HG03571 (cell line): ENCODE results near the gene SETDB1.
"Not testable (repeated sequence)": the region's sequence is repeated elsewhere in the genome, so short reads cannot be mapped to it uniquely, and the experiment has no call there.

Experiments
- ATAC-seq: cut with Tn5 transposase; IDR thresholded peaks from one replicate; pipeline ENCODE4 v1.9.1; 2021; ENCODE audit not compliant: unreplicated experiment

The SETDB1 gene

DNA sequence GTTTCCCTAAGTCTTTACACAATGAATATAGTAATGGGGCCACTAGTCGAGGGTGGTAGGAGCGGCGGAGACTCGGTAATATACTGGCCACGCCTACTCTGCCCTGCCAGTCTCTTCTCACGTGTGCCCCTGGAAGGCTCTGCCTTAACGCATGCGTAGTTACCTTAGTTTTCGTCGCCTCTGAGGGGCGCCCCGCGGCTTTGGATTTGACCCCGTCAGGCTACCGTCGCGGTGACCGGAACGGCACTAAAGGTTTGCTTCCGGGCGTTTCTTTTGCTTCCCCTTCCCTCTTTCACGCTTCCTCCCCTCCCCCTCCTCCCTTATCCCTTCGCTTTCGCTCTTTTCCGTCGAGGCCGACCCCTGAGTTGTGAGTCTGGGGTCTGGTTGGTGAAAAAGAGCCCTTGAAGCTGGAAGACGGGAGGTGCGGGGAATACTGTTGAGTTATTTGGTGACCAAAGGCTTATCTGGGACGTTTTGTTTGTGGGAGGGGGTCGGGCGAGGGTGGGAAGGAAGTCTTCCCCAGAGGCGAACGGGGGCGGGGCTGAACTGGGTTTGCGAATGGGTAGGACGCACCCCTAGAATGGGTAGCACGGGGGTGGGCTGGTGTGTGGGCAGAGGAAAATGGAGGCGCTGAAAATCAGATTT is at the start of gene SETDB1:
Gene SETDB1, plus strand, starts transcription at position 267 of the 645 bp plus-strand sequence. CDS start 1,352 bp downstream, outside the sequence.
- peak; percentile 85 for ATAC-seq

DNA sequence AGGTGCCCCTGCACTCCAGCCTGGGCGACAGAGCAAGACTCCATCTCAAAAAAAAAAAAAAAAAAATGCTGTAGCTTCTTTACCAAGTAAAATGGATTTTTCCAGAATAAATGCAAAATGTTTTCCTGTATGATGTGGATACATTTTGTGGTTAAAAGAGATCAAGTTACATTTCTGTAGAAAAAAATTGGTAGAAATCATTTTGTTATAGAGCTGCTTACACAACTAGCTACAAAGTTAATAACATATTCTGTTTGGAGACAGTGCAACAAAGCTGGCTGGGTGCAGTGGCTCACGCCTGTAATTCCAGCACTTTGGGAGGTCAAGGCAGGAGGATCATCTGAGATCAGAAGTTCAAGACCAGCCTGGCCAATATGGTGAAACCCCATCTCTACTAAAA is 47.2 kb upstream of the SETDB1 start:
- not testable (repeated sequence) for ATAC-seq

DNA sequence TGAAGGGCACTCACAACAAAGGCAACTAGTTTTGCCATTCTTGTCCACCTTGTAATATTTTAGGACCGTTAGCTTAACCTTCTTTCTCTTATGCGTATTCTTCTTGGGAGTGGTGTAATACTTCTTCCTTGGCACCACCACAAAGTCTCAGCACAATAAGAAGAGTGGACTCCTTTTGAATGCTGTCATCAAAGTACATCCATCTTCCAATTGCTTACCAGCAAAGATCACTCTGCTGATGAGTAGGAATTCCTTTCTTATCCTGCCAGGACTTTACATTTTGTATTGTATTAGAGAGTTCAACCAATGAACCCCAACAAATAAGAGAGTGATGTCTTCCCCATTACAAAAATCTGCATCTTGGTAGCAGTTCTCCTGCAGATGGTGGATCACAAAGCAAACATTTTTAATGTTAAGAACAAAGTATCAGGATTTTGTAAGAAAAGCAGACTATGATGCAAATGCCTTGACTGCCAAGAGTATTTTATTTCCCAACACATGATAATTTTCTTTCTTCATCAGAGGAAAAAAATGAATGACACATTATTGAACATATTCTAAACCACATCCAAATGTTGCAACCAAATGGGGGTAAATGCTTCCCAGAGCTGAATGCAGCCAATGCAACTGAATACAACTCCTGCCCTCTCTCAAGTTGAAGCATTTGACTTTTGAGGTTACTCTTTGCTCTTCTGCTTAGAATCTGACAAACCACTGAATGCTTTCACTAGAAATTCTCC is 44.7 kb upstream of the SETDB1 start:
- ATAC-seq = no peak

DNA sequence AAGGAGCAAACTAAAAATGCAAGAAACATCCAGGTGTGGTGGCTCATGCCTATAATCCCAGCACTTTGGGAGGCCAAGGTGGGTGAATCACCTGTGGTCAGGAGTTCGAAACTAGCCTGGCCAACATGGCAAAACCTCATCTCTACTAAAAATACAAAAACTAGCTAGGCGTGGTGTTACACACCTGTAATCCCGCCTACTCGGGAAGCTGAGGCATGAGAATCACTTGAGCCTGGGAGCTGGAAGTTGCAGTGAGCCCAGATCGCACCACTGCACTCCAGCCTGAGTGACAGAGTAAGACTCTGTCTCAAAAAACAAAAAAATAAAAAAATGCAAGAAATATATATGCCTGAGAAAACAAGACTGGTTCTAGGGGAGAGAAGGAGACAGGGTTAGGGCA is 43.0 kb upstream of the SETDB1 start:
- not testable (repeated sequence) for ATAC-seq

DNA sequence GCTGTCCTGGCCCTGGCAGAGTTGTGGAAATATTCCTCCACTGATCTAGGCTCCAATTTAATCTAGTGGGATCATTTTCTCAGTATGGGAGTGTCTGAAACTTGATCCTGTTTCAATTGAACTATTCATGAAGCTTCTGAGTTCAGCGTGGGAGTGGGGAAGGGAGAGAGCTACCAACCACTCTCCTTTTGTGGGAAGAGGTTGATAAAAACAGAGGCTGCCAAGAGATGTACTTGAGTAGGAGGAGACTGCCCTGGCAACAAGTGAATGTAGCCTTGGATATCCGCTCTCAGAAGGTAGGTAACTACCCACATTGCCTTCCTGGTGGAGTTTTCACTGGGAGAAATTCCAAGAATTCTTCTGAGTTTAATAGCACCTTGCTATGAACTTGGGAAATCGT is 39.1 kb upstream of the SETDB1 start, which contains the start of gene CTXND2:
Gene CTXND2, plus strand, starts transcription at position 119 of the 400 bp plus-strand sequence. CDS start 25,179 bp downstream, outside the sequence.
- ATAC-seq = no peak

DNA sequence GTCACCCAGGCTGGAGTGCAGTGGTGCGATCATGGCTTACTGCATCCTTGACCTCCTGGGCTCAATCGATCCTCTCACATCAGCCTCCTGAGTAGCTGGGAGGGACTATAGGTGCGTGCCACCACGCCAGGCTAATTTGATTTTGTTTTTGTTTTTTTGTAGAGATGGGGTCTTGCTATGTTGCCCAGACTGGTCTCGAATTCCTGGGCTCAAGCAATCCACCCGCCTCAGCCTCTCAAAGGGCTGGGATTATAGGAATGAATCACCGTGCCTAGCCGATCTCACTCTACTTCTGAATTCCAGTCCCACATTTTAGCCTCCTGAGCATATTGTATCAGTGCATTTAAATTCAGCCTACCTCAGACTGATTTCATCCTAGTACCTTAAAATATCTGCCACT is 37.4 kb upstream of the SETDB1 start:
- ATAC-seq = no peak

DNA sequence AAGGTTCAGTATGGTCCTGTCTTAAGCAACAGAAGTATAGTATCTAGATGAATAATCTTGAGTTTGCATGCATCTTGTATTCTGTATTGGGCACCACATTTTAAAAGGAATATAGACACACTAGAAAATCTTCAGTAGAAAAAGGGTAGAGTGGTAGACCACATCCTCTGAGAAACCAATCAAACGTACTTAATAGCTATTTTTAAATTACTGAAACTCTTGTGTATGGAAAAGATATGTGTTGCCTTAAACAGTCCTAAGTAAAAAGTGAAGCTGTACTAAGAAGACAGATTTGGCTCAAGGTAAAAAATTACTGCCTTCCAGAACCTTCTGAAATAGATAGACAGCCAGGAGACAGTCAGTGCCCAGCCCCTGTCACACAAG is 36.1 kb upstream of the SETDB1 start:
- peak; percentile 47 for ATAC-seq

DNA sequence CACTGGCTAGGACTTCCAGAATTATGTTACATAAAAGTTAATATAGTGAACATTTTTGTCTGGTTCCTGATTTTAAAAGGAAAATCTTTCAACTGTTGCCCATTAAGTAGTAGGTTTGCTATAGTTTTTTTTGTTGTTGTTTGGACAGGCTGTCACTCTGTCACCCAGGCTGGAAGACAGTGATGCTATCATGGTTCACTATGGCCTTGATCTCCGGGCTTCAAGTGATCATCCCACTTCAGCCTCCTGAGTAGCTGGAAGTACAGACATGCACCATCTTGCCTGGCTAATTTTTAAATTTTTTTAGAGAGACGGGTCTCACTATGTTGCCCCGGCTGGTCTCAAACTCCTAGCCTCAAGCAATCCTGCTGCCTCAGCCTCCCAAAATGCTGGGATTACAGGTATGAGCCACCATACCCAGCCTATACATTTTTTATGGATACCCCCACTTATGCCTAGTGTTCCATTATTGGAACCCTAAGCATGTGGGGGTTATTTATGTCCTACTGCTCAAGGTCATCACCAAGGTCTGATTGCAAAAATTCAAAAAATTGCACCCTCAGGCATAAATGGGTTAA is 32.7 kb upstream of the SETDB1 start:
- no peak for ATAC-seq

DNA sequence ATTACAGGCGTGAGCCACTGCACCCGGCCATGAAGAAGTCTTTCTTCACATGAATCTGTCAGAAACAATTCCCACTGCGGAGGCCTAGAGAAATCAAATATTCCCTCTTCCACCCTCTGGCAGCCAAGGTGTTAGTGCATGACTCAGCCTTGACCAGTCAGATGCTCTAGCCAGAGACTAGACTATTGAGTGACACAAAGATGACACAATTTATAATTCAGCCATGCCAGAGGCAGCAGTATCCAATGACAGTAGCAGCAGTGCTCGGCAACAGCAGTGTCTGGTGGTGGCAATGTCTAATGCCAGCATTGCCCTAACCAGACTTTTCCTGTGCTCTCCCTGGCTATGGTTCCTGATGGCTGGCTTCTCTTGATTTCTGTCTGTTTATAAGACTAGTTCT is 30.5 kb upstream of the SETDB1 start:
- no peak for ATAC-seq

DNA sequence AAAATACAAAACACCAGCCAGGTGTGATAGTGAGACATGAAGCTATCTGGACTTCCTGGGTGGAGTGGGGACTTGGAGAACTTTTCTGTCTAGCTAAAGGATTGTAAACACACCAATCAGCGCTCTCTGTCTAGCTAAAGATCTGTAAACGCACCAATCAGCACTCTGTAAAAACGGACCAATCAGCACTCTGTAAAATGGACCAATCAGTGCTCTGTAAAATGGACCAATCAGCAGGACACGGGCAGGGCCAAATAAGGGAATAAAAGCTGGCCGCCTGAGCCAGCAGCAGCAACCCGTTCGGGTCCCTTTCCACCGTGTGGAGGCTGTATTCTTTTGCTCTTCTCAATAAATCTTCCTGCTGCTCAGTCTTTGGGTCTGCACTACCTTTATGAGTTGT is 26.4 kb upstream of the SETDB1 start:
- not testable (repeated sequence) for ATAC-seq

DNA sequence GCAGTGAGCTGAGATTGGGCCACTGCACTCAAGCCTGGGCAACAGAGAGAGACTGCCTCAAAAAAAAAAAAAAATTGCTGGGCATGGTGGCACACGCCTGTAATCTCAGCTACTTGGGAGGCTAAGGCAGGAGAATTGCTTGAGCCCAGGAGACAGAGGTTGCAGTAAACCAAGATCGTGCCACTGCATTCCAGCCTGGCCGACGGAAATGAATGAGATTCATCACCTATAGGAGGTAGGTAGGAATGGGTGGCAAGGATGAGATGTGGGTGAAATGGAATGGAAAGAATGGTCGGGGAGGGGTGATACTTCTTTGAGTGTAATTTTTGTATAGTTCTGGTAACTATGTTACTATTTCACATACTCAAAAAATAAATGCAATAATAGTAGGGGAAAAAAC is 23.8 kb upstream of the SETDB1 start:
- ATAC-seq = no peak

DNA sequence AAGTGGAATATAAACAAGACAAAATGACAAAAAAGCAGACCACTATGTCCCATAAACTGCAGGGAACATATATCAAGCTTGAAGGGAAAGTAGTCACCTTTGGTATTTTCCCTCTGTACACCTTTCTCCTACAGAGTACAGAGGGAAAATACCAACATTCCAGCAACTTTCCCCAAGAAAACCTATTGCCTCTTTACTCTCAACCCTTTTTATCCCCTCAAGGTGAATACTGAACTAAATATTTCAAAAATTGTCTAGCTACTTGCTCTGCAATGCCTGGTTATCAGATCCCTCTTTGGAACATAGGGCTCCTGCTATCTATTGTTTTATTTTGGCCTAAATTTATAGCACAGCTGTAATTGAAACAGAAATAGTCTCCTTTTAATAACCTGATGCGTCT is 23.4 kb upstream of the SETDB1 start:
- ATAC-seq = no peak

DNA sequence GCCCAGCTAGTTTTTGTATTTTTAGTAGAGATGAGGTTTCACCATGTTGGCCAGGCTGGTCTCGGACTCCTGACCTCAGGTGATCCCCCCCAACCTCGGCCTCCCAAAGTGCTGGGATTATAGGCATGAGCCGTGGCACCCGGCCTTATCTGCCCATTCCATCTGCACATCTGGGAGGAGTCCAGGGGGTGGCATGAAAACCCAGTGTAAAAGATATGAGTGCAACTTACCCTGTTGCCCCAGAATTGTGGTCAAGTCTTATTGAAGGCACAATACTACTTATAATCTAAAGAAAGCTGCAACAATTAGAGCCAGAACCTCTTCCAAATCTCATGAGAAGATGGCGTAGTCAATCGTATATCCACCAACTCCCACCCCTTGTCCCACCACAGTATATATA is 20.9 kb upstream of the SETDB1 start:
- ATAC-seq = no peak

DNA sequence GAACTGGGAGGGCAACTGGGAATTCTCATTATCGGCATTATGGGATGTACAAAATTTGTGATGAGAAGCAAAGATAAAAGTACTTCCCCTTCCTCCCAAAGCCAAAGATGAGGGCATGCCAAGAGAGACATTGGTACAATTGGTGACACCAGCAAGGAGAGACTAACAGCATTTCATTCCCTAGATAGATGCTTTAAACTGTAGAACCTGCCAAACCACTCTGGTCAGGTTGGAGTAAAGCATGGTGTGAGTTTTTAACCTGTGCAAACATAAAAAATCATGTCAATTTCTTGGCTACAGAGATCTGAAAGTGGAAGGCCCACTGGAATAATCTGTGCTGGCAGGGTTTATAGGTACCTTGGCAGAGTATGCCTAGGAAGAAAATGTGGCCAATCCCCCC is 19.8 kb upstream of the SETDB1 start:
- no peak for ATAC-seq

DNA sequence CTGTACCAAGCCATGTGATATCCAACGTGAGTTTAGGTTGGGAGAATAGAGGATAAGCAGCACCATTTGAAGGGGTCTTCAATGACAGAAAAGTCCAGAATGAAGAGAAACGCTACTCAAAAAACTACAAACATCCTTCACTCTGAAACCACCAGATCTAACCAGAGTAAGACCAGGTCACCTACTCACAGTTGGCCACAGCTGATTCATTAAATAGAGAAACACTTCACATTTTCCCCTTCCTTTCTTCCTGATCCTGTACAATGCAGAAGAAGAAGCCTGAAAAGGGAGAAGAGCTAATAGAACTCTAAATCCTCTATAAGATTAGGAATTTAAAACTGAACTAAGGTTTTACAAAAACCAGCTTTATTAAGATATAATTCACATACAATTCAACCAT is 19.4 kb upstream of the SETDB1 start:
- no peak for ATAC-seq

DNA sequence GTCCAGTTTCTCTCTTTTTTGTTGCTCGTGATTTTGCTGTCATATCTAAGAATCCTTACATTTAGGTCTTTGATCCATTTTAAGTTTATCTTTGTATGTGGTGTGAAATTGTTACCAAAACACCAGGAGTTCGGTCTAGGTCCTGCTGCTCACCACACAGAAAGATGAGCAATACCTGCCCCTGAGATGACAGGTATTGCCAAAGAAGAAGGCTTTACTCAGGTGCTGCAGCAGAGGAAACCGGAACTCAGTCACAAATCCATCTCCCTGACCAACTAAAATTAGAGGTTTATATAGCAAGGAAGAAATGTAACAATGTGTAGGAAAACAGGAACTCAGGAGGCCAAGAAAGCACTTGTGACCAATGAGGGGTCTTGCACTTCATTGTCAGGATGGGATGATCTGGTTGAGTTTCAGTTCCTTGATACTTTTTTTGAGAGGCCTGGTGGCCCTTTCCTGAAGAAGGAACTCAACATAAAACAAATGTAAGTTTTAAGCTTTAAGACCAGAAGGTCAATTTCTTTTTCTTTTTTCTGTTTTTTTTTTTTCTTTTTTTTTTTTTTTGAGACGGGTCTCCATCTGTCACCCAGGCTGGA is 16.5 kb upstream of the SETDB1 start:
- ATAC-seq = no peak

DNA sequence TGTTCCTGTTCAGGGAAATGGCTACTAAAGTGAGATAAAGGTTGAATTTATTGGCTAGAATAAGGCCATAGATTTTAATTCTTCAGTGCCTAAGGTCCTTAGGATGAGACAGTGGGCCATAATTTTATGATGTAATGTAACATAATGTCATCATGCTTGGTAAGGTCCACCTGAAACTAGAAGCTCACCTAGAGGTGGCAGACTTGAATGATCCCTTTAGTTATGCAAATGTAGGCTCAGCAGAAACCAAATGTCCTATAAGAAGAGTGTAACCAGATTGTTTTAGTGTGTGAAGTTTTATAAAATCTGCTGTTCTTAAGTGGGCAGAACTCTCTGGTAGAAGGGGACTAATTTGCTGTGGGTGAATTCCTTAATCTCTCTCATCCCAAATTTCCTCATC is 13.5 kb upstream of the SETDB1 start:
- no peak for ATAC-seq

DNA sequence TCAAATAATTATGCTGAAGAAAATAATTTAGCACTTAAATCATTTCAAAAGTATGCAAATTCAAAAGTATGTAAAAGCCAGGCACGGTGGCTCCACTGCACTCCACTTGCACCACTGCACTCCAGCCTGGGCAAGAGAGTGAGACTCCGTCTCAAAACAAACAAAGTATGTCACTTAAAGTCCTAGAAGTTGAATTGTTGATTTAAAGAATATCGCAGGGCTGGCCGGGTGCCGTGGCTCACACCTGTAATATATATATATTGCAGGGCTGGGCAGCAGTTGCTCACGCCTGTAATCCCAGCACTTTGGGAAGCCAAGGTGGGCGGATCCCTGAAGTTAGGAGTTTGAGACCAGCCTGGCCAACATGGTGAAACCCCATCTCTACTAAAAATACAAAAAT is 8.8 kb upstream of the SETDB1 start:
- no peak for ATAC-seq

DNA sequence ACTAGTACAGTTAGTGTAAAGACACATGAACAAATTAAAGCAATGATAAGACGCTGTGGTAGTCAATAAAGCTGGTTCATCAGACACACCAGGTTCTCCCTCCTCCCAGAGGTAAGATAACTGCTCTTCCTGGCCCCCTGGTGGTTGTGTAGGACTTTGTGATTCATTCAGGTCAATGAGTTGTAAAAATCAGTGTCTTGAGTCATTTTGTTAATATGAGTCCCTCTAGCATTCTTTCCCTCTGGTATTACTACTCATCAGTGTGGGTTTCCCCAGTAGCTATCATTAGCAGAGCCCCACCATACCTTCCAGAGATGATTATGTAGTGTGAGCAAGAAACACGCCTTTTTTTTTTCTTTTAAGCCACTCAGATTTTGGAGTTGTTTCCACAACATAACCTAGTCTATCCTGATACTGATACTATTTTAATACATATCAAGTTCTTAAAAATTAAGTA is 3.6 kb upstream of the SETDB1 start:
- peak; percentile 51 for ATAC-seq

DNA sequence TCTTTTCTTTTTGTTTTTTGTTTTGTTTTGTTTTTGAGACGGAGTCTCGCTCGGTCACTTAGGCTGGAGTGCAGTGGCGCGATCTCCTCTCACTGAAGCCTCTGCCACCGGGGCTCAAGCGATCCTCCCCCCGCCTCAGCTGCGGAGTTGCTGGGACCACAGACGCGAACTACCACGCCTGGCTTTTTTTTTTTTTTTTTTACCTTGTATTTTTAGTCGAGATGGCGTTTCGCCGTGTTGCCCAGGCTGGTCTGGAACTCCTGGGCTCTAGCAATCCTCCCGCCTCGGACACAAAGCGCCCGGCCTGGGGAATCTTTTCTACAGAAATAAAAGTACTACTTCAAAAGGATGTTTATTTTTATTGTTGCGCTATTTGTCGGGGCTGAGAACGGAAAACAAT is 1.1 kb upstream of the SETDB1 start:
- no peak for ATAC-seq

DNA sequence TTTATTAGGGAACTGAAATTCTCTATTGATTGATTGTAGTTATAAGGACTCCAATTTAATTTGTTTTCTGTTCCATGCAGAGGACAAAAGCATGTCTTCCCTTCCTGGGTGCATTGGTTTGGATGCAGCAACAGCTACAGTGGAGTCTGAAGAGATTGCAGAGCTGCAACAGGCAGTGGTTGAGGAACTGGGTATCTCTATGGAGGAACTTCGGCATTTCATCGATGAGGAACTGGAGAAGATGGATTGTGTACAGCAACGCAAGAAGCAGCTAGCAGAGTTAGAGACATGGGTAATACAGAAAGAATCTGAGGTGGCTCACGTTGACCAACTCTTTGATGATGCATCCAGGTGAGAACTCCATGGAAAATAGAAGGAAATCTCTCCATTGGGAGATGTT is 1.5 kb downstream of the SETDB1 start:
- no peak for ATAC-seq

DNA sequence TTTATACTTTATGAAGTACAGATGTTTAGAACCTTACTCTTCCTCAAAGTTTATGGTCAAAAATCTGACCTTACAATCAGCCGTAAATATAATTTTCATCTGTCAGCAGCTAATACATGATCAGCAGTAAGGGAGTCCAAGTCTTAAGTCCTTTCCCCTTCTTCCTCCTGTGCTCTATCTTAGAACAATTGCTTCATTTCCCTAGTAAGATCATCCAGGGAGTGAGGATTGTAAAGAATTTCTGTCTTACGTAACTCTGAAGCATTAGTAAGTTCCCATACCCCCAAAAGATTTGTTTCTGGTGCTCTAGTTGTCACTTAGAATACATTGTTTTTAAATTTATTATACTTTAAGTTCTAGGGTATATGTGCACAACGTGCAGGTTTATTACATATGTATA is 2.1 kb downstream of the SETDB1 start:
- no peak for ATAC-seq
